Measurements from ENCODE around the gene ZNF334. TPM values are rescaled to one million over a fixed set of nuclear protein-coding genes. Genes with fewer than 3 reads are reported as not detected.

ZNF334 gene
- total RNA-seq, 1 experiment from 2014 or later: 19.5 TPM

DNA sequence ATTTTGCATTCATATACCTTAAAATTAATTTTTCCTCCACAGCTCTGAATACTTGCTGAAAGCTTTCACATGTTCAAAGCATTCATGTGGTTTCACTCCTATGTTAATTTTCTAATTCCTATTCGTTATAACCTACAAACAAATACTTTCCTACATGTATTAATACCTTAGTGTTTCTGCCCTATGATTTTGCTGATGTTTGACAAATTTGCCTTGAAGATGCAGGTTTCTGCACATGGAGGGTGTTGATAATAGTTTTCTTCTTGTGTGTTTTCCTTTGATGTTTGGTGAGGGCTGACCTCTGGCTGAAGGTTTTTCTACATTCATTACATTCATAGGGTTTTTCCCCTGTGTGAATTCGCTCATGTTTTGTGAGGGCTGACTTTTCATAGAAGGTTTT is 57.6 kb downstream of the ZNF334 start:
- H3K27ac ChIP-seq (ENCODE audit: insufficient read length, low read depth, low read length): no peak overlapping the region
- no peak overlapping the region for H3K9ac ChIP-seq (ENCODE audit: extremely low read depth, insufficient read length, low read length)
- no peak overlapping the region for H2BK120ac ChIP-seq (ENCODE audit: low read depth, low read length, poor library complexity, severe bottlenecking)
- H4K20me1 ChIP-seq (ENCODE audit: control insufficient read depth, insufficient read depth, insufficient read length): no peaks in the 10 kb centered on the region
- Mint-ChIP-seq H3K36me3 (ENCODE audit: insufficient read depth in 1 of 3, low read depth in 3 of 3) (peaks cover 37 to 47% (median 42%) of the 10 kb centered on the region in 3 experiments), H3K27me3 (ENCODE audit: low read depth) (peaks cover 6% of the 10 kb centered on the region), H3K27ac (no peak overlapping the region), H3K4me3 (no peak overlapping the region), H3K4me1 (peaks cover 21 to 26% of the 10 kb centered on the region in 2 experiments), H3K9me3 (peaks cover 46 to 58% of the 10 kb centered on the region in 2 experiments)
- no peak overlapping the region for H4K91ac ChIP-seq (ENCODE audit: insufficient read length, low read depth, low read length)
- H4K8ac ChIP-seq (replicated peaks; ENCODE audit: insufficient read length, low read depth, low read length): no peak overlapping the region
- H4K5ac ChIP-seq (ENCODE audit: insufficient read length, low read depth, low read length): no peak overlapping the region
- H3K27me3 ChIP-seq (ENCODE audit: insufficient read depth, low read length): no peaks in the 10 kb centered on the region
- H3K18ac ChIP-seq (ENCODE audit: insufficient read length, low read depth, low read length): no peak overlapping the region
- peaks cover 6% of the 10 kb centered on the region; the same call in 1 of the 2 replicates for H3K4me1 ChIP-seq (ENCODE audit: insufficient read depth, low read length)
- 100% methylated on average over 1 of the region's 2 CpGs for WGBS (ENCODE audit: extremely low coverage, insufficient read length, low lambda C conversion rate)
- no peak overlapping the region for H2BK5ac ChIP-seq (ENCODE audit: insufficient read length, low read length)
- peaks cover 9% of the 10 kb centered on the region for H3K23me2 ChIP-seq (ENCODE audit: insufficient read length, low read depth, low read length, poor library complexity, severe bottlenecking)
- no peak overlapping the region for H2BK20ac ChIP-seq (ENCODE audit: low read depth, low read length, poor library complexity, severe bottlenecking)
- no peak overlapping the region for H2BK15ac ChIP-seq (ENCODE audit: low read depth, low read length)
- no peak overlapping the region for H2AK5ac ChIP-seq (ENCODE audit: insufficient read length, low read length)
- H3K4ac ChIP-seq (ENCODE audit: low read depth, low read length): no peak overlapping the region
- no peaks in the 10 kb centered on the region for H3K79me1 ChIP-seq (ENCODE audit: insufficient read depth, low read depth, low read length, poor library complexity, severe bottlenecking)
- no peak overlapping the region for H2AFZ ChIP-seq (ENCODE audit: low read length)
- no peaks in the 10 kb centered on the region for H3K79me2 ChIP-seq (ENCODE audit: insufficient read depth, low read length)
- no peak overlapping the region for H3T11ph ChIP-seq (ENCODE audit: low read length)
- no peak overlapping the region for H3K4me2 ChIP-seq (ENCODE audit: insufficient read depth, insufficient read length, low read length)
- H3K56ac ChIP-seq (ENCODE audit: insufficient read length, low read depth, low read length): no peak overlapping the region
- TF ChIP-seq, protein P1, sequence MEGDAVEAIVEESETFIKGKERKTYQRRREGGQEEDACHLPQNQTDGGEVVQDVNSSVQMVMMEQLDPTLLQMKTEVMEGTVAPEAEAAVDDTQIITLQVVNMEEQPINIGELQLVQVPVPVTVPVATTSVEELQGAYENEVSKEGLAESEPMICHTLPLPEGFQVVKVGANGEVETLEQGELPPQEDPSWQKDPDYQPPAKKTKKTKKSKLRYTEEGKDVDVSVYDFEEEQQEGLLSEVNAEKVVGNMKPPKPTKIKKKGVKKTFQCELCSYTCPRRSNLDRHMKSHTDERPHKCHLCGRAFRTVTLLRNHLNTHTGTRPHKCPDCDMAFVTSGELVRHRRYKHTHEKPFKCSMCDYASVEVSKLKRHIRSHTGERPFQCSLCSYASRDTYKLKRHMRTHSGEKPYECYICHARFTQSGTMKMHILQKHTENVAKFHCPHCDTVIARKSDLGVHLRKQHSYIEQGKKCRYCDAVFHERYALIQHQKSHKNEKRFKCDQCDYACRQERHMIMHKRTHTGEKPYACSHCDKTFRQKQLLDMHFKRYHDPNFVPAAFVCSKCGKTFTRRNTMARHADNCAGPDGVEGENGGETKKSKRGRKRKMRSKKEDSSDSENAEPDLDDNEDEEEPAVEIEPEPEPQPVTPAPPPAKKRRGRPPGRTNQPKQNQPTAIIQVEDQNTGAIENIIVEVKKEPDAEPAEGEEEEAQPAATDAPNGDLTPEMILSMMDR (conservative IDR thresholded peaks at IDR 0.05): no peak
- H3K23ac ChIP-seq (ENCODE audit: insufficient read length, low read depth, low read length): no peak overlapping the region
- DNase-seq: no peak
- no peak overlapping the region for H3K14ac ChIP-seq (ENCODE audit: insufficient read depth, low read length)
- H3K9me3 ChIP-seq (ENCODE audit: control insufficient read depth, low read depth, low read length): peaks cover 20% of the 10 kb centered on the region
- no peak overlapping the region for H2BK12ac ChIP-seq (ENCODE audit: insufficient read length, low read depth, low read length)

Other genes with a start within 250 kb of the ZNF334 start
- 0.20 TPM in 1 of 2 replicates, not detected in the other for gene CDH22, start 205.1 kb downstream of the ZNF334 start, total RNA-seq (2021)
- 32.5 and 34.1 TPM in 2 replicates for gene ELMO2, start 106.9 kb downstream of the ZNF334 start, total RNA-seq (2021)
- not detected in 2 replicates for gene OCSTAMP, start 37.1 kb upstream of the ZNF334 start, total RNA-seq (2021)
- gene SLC13A3, start 137.9 kb upstream of the ZNF334 start, total RNA-seq (2021): 15.2 and 17.5 TPM in 2 replicates
- gene TP53RK, start 175.9 kb upstream of the ZNF334 start, total RNA-seq (2021): 21.1 and 21.5 TPM in 2 replicates
- 8.2 and 9.9 TPM in 2 replicates for gene SLC2A10, start 196.1 kb upstream of the ZNF334 start, total RNA-seq (2021)

Measured in H9 (cell line).